ENCODE results near the gene CCDC27.
A peak's percentile ranks its signal among the peaks of the same experiment; 100 is the strongest.

The CCDC27 gene

GRCh38 chr1:3779912-3780416, 27.7 kb downstream of the CCDC27 start:
- Mint-ChIP-seq H3K36me3 (ENCODE audit: low read depth) (peaks cover 49% of the 10 kb centered on the region), H3K9me3 (no peaks in the 10 kb centered on the region), H3K27me3 (ENCODE audit: low read depth) (no peaks in the 10 kb centered on the region), H3K4me1 (peaks cover 5% of the 10 kb centered on the region), H3K4me3 (no peak overlapping the region), H3K27ac (no peak overlapping the region)
- no peak for TF ChIP-seq CTCF (IDR thresholded peaks at IDR 0.05; ENCODE audit: unreplicated experiment in 3 of 3)

GRCh38 chr1:3780901-3781300, 28.7 kb downstream of the CCDC27 start:
- no peaks in the 10 kb centered on the region for H3K27me3 Mint-ChIP-seq (ENCODE audit: low read depth)
- no peak overlapping the region for H3K4me3 Mint-ChIP-seq
- peaks cover 56% of the 10 kb centered on the region for H3K36me3 Mint-ChIP-seq (ENCODE audit: low read depth)
- no peaks in the 10 kb centered on the region for H3K4me1 Mint-ChIP-seq
- no peak for TF ChIP-seq CTCF (IDR thresholded peaks at IDR 0.05; ENCODE audit: unreplicated experiment in 3 of 3)
- no peaks in the 10 kb centered on the region for H3K9me3 Mint-ChIP-seq
- H3K27ac Mint-ChIP-seq = no peak overlapping the region

- Mint-ChIP-seq H3K27me3 (ENCODE audit: low read depth) (peaks cover 3% of the 10 kb centered on the region), H3K36me3 (ENCODE audit: low read depth) (peaks cover 74% of the 10 kb centered on the region), H3K9me3 (no peaks in the 10 kb centered on the region), H3K27ac (no peak overlapping the region), H3K4me3 (no peak overlapping the region), H3K4me1 (no peaks in the 10 kb centered on the region)
- TF ChIP-seq CTCF (IDR thresholded peaks at IDR 0.05; ENCODE audit: unreplicated experiment in 3 of 3) = no peak
Observed at GRCh38 chr1:3783651-3784474, 31.6 kb downstream of the CCDC27 start.

GRCh38 chr1:3785045-3785444, 32.8 kb downstream of the CCDC27 start:
- H3K4me3 Mint-ChIP-seq = no peak overlapping the region
- peaks cover 64% of the 10 kb centered on the region for H3K36me3 Mint-ChIP-seq (ENCODE audit: low read depth)
- TF ChIP-seq CTCF (IDR thresholded peaks at IDR 0.05; ENCODE audit: unreplicated experiment in 3 of 3) = no peak
- H3K4me1 Mint-ChIP-seq = no peaks in the 10 kb centered on the region
- H3K9me3 Mint-ChIP-seq = no peaks in the 10 kb centered on the region
- no peak overlapping the region for H3K27ac Mint-ChIP-seq
- H3K27me3 Mint-ChIP-seq (ENCODE audit: low read depth) = peaks cover 3% of the 10 kb centered on the region

- no peak overlapping the region for H3K4me3 Mint-ChIP-seq
- TF ChIP-seq CTCF (IDR thresholded peaks at IDR 0.05; ENCODE audit: unreplicated experiment in 3 of 3) = peak; percentile 23 to 47 (median 43)
- peaks cover 3% of the 10 kb centered on the region for H3K27me3 Mint-ChIP-seq (ENCODE audit: low read depth)
- peaks cover 58% of the 10 kb centered on the region for H3K36me3 Mint-ChIP-seq (ENCODE audit: low read depth)
- H3K4me1 Mint-ChIP-seq = no peaks in the 10 kb centered on the region
- H3K9me3 Mint-ChIP-seq = no peaks in the 10 kb centered on the region
- no peak overlapping the region for H3K27ac Mint-ChIP-seq
Observed at GRCh38 chr1:3785456-3786157, 33.4 kb downstream of the CCDC27 start.
